Caco-2 (cell line): ENCODE data around the gene TMEM209. TPM values are rescaled to one million over a fixed set of nuclear protein-coding genes. Genes with fewer than 3 reads are reported as not detected.

ENCODE experiments used
- BruUV-seq: library from RNA; stranded (reverse); fragments of 400-500 nt; replicated peaks from 2 replicates; lab custom pipeline; 2021; lab: Mats Ljungman, UMichigan
- CTCF ChIA-PET: fragments of 300-600 bp; sonication (Branson Sonifier 250); formaldehyde crosslinking; loops from one replicate; lab custom pipeline; 2022; ENCODE audit warnings: antibody characterized with exemption; lab: Charles Lee
- POLR2A ChIA-PET: fragments of 300-600 bp; sonication (Branson Sonifier 250); formaldehyde crosslinking; loops from one replicate; lab custom pipeline; 2022; ENCODE audit warnings: antibody characterized with exemption; lab: Charles Lee
- DNase-seq, 2 experiments: peaks; one replicate each; pipeline versions ENCODE4 v3.0.0 to v3.0.0-alpha.2; 2020 to 2022
- H3K27me3 ChIP-seq: replicated peaks from 2 replicates; pipeline ENCODE4 v1.6.0; 2011; ENCODE audit warnings: low read length; ENCODE audit not compliant: control insufficient read depth, insufficient read depth
- H3K36me3 ChIP-seq: 2 replicates; pipeline ENCODE4 v1.5.1; 2011; ENCODE audit warnings: low read length; ENCODE audit not compliant: control insufficient read depth, insufficient read depth
- H3K4me1 ChIP-seq: fragments of 250-450 bp; sonication (Bioruptor Pico); 2 replicates; pipeline ENCODE4 v1.5.1; 2020; ENCODE audit warnings: mild to moderate bottlenecking
- H3K4me3 ChIP-seq: 2 replicates; pipeline ENCODE4 v1.5.1; 2011; ENCODE audit warnings: low read depth, mild to moderate bottlenecking, control low read depth, low read length
- H3K9me3 ChIP-seq: fragments of 250-450 bp; sonication (Bioruptor Pico); 2 replicates; pipeline ENCODE4 v1.5.1; 2020; ENCODE audit warnings: mild to moderate bottlenecking, moderate library complexity
- H3K27ac Mint-ChIP-seq: one replicate; pipeline ENCODE4 v1.8.0; 2022; ENCODE audit warnings: mixed read lengths; ENCODE audit not compliant: unreplicated experiment
- H3K27me3 Mint-ChIP-seq: one replicate; pipeline ENCODE4 v1.8.0; 2022; ENCODE audit warnings: mixed read lengths; ENCODE audit not compliant: insufficient read depth, unreplicated experiment
- H3K36me3 Mint-ChIP-seq: one replicate; pipeline ENCODE4 v1.8.0; 2022; ENCODE audit warnings: mild to moderate bottlenecking, mixed read lengths; ENCODE audit not compliant: insufficient read depth, unreplicated experiment
- H3K4me1 Mint-ChIP-seq: one replicate; pipeline ENCODE4 v1.8.0; 2022; ENCODE audit warnings: low read depth, mixed read lengths; ENCODE audit not compliant: unreplicated experiment
- H3K4me3 Mint-ChIP-seq: one replicate; pipeline ENCODE4 v1.8.0; 2022; ENCODE audit warnings: mild to moderate bottlenecking, moderate library complexity, mixed read lengths; ENCODE audit not compliant: unreplicated experiment
- H3K9me3 Mint-ChIP-seq: one replicate; pipeline ENCODE4 v1.8.0; 2022; ENCODE audit warnings: mixed read lengths; ENCODE audit not compliant: unreplicated experiment
- intact Hi-C: fragments of 100-400 bp; cut with micrococcal nuclease; formaldehyde crosslinking; loops from one replicate; pipeline ENCODE4 v1.10.0; 2022; ENCODE audit not compliant: unreplicated experiment
- total RNA-seq: library from RNA; stranded (reverse); gene quantifications from 2 replicates; pipeline ENCODE4 v1.2.3, GENCODE V29; 2022
- TF ChIP-seq, protein P1 (sequence below), 2 experiments: fragments of 200-600 bp in 1 of 2; IDR thresholded peaks; 1 replicate in 1 of 2; 2 replicates in 1 of 2; pipeline versions ENCODE4 v1.5.1 to v1.8.0; 2011 to 2022; ENCODE audit warnings: antibody characterized with exemption in 1 of 2, control low read depth in 1 of 2, inconsistent platforms in 1 of 2, low read depth in 1 of 2, low read length in 1 of 2, mild to moderate bottlenecking in 1 of 2, moderate library complexity in 1 of 2; ENCODE audit not compliant: insufficient read depth in 1 of 2, severe bottlenecking in 1 of 2, unreplicated experiment in 1 of 2

Gene TMEM209
- total RNA-seq, 1 experiment from 2014 or later, result 34.5 TPM

GRCh38 chr7:130195396-130195795 lies 9.8 kb downstream of the TMEM209 start:
- no TSS peak for BruUV-seq
- H3K4me1 Mint-ChIP-seq, result no peaks in the 10 kb centered on the region
- H3K9me3 ChIP-seq, result no peaks in the 10 kb centered on the region
- no peaks in the 10 kb centered on the region for H3K36me3 ChIP-seq
- H3K9me3 Mint-ChIP-seq, result no peaks in the 10 kb centered on the region
- ChIA-PET CTCF (no interaction called here), POLR2A (no interaction called here)
- H3K36me3 Mint-ChIP-seq, result peaks cover 21% of the 10 kb centered on the region
- no peaks in the 10 kb centered on the region for H3K27me3 ChIP-seq
- no peak overlapping the region for H3K4me3 ChIP-seq
- TF ChIP-seq, protein P1, sequence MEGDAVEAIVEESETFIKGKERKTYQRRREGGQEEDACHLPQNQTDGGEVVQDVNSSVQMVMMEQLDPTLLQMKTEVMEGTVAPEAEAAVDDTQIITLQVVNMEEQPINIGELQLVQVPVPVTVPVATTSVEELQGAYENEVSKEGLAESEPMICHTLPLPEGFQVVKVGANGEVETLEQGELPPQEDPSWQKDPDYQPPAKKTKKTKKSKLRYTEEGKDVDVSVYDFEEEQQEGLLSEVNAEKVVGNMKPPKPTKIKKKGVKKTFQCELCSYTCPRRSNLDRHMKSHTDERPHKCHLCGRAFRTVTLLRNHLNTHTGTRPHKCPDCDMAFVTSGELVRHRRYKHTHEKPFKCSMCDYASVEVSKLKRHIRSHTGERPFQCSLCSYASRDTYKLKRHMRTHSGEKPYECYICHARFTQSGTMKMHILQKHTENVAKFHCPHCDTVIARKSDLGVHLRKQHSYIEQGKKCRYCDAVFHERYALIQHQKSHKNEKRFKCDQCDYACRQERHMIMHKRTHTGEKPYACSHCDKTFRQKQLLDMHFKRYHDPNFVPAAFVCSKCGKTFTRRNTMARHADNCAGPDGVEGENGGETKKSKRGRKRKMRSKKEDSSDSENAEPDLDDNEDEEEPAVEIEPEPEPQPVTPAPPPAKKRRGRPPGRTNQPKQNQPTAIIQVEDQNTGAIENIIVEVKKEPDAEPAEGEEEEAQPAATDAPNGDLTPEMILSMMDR (IDR thresholded peaks at IDR 0.05; ENCODE audit: insufficient read depth in 1 of 2, low read depth in 1 of 2, low read length in 1 of 2, severe bottlenecking in 1 of 2, unreplicated experiment in 1 of 2), result no peak
- DNase-seq, result no peak
- no peak overlapping the region for H3K27ac Mint-ChIP-seq
- intact Hi-C loops, result no loop called here
- H3K27me3 Mint-ChIP-seq, result no peaks in the 10 kb centered on the region
- no peak overlapping the region for H3K4me3 Mint-ChIP-seq
- no peaks in the 10 kb centered on the region for H3K4me1 ChIP-seq

GRCh38 chr7:130191791-130192190 lies 13.4 kb downstream of the TMEM209 start:
- H3K4me1 ChIP-seq, result peaks cover 4% of the 10 kb centered on the region
- ChIA-PET CTCF (no interaction called here), POLR2A (no interaction called here)
- no peak overlapping the region for H3K4me3 ChIP-seq
- no peaks in the 10 kb centered on the region for H3K9me3 ChIP-seq
- no peaks in the 10 kb centered on the region for H3K4me1 Mint-ChIP-seq
- H3K27ac Mint-ChIP-seq, result no peak overlapping the region
- H3K27me3 Mint-ChIP-seq, result no peaks in the 10 kb centered on the region
- H3K27me3 ChIP-seq, result no peaks in the 10 kb centered on the region
- no peak overlapping the region for H3K4me3 Mint-ChIP-seq
- H3K9me3 Mint-ChIP-seq, result no peaks in the 10 kb centered on the region
- TF ChIP-seq, protein P1 (IDR thresholded peaks at IDR 0.05; ENCODE audit: insufficient read depth in 1 of 2, low read depth in 1 of 2, low read length in 1 of 2, severe bottlenecking in 1 of 2, unreplicated experiment in 1 of 2), result no peak
- intact Hi-C loops, result no loop called here
- no peak for DNase-seq
- no peaks in the 10 kb centered on the region for H3K36me3 ChIP-seq
- no TSS peak for BruUV-seq
- peaks cover 28% of the 10 kb centered on the region for H3K36me3 Mint-ChIP-seq

- TF ChIP-seq, protein P1 (IDR thresholded peaks at IDR 0.05; ENCODE audit: insufficient read depth in 1 of 2, low read depth in 1 of 2, low read length in 1 of 2, severe bottlenecking in 1 of 2, unreplicated experiment in 1 of 2), result no peak
- Mint-ChIP-seq H3K4me1 (no peaks in the 10 kb centered on the region), H3K27me3 (no peaks in the 10 kb centered on the region), H3K9me3 (no peaks in the 10 kb centered on the region), H3K27ac (no peak overlapping the region), H3K36me3 (peaks cover 28% of the 10 kb centered on the region), H3K4me3 (no peak overlapping the region)
- CTCF ChIA-PET, result no interaction called here
- H3K36me3 ChIP-seq, result no peaks in the 10 kb centered on the region
- intact Hi-C loops, result no loop called here
- no peaks in the 10 kb centered on the region for H3K27me3 ChIP-seq
- BruUV-seq, result no TSS peak
- peaks cover 4% of the 10 kb centered on the region for H3K4me1 ChIP-seq
- DNase-seq, result no peak
- H3K4me3 ChIP-seq, result no peak overlapping the region
- H3K9me3 ChIP-seq, result no peaks in the 10 kb centered on the region
- POLR2A ChIA-PET, result no interaction called here
These were observed 15.9 kb downstream of the TMEM209 start for GRCh38 chr7:130189343-130189742.
